ENCODE data around the gene CSKMT.
"Not testable (repeated sequence)": the region's sequence is repeated elsewhere in the genome, so short reads cannot be mapped to it uniquely, and the experiment has no call there.

CSKMT gene

GRCh38 chr11:62689421-62690183 lies 24.5 kb downstream of the CSKMT start, which contains the start of gene LRRN4CL:
Gene LRRN4CL, minus strand, starts transcription at chr11:62689530. Its CDS starts 1,022 bp downstream, at chr11:62688508.
- no peak for FAIRE-seq

- FAIRE-seq = not testable (repeated sequence)
Measured at GRCh38 chr11:62693624-62694023, 28.5 kb downstream of the CSKMT start.

- FAIRE-seq = no peak
Measured at GRCh38 chr11:62694455-62695167, 29.5 kb downstream of the CSKMT start.

- FAIRE-seq = no peak
Measured at GRCh38 chr11:62702246-62702645, 37.1 kb downstream of the CSKMT start.

- FAIRE-seq = not testable (repeated sequence)
Measured at GRCh38 chr11:62703921-62704320, 38.8 kb downstream of the CSKMT start.

GRCh38 chr11:62705413-62705812 lies 40.3 kb downstream of the CSKMT start:
- no peak for FAIRE-seq

- no peak for FAIRE-seq
Measured at GRCh38 chr11:62705880-62706849, 41.1 kb downstream of the CSKMT start.

- FAIRE-seq = no peak
Measured at GRCh38 chr11:62706850-62707247, 41.7 kb downstream of the CSKMT start.

GRCh38 chr11:62707277-62707861 lies 42.3 kb downstream of the CSKMT start, which contains the start of the genes BSCL2 and GNG3:
Gene BSCL2, minus strand, starts transcription at chr11:62707424. Its CDS starts 229 bp downstream, at chr11:62707195.
Gene GNG3, plus strand, starts transcription at chr11:62707676. Its CDS starts 620 bp downstream, at chr11:62708296.
- FAIRE-seq = no peak

- FAIRE-seq = no peak
Measured at GRCh38 chr11:62708392-62708791, 43.3 kb downstream of the CSKMT start.

- FAIRE-seq = no peak
Measured at GRCh38 chr11:62708793-62709192, 43.7 kb downstream of the CSKMT start.

- peak; percentile 91 for FAIRE-seq
Measured at GRCh38 chr11:62709247-62710000, 44.3 kb downstream of the CSKMT start.

GRCh38 chr11:62710001-62710345 lies 44.9 kb downstream of the CSKMT start:
- FAIRE-seq = no peak

GRCh38 chr11:62712276-62712812 lies 47.2 kb downstream of the CSKMT start:
- no peak for FAIRE-seq

GRCh38 chr11:62712861-62713260 lies 47.7 kb downstream of the CSKMT start:
- FAIRE-seq = no peak

- no peak for FAIRE-seq
Measured at GRCh38 chr11:62713343-62713742, 48.2 kb downstream of the CSKMT start.

- FAIRE-seq = no peak
Measured at GRCh38 chr11:62715150-62716130, 50.3 kb downstream of the CSKMT start.

- no peak for FAIRE-seq
Measured at GRCh38 chr11:62716206-62716605, 51.1 kb downstream of the CSKMT start.

GRCh38 chr11:62716816-62717215 lies 51.7 kb downstream of the CSKMT start:
- FAIRE-seq = no peak

All from A204.1 (cell line).